IPS-18a (cell line): ENCODE data around the gene CLIC4.
"Not testable (repeated sequence)": the region's sequence is repeated elsewhere in the genome, so short reads cannot be mapped to it uniquely, and the experiment has no call there.

ENCODE experiments used
- H3K27ac ChIP-seq: one replicate; pipeline ENCODE4 v1.5.1; 2013; ENCODE audit warnings: low read length
- H3K27me3 ChIP-seq: one replicate; pipeline ENCODE4 v1.6.1; 2013; ENCODE audit warnings: mild to moderate bottlenecking, low read length; ENCODE audit not compliant: control insufficient read depth, insufficient read depth
- H3K36me3 ChIP-seq: one replicate; pipeline ENCODE4 v1.6.1; 2013; ENCODE audit warnings: low read depth, low read length; ENCODE audit not compliant: control insufficient read depth
- H3K4me1 ChIP-seq: one replicate; pipeline ENCODE4 v1.6.1; 2013; ENCODE audit warnings: low read depth, low read length; ENCODE audit not compliant: control insufficient read depth
- H3K4me3 ChIP-seq: one replicate; pipeline ENCODE4 v1.5.1; 2013; ENCODE audit warnings: low read length
- H3K9ac ChIP-seq: one replicate; pipeline ENCODE4 v1.6.1; 2013; ENCODE audit warnings: mild to moderate bottlenecking, low read length, moderate library complexity
- H3K9me3 ChIP-seq: one replicate; pipeline ENCODE4 v1.6.1; 2013; ENCODE audit warnings: low read depth, low read length; ENCODE audit not compliant: control insufficient read depth

CLIC4 gene

GRCh38 chr1:24722073-24723035 lies 22.9 kb upstream of the CLIC4 start:
- peaks cover 13% of the 10 kb centered on the region for H3K4me1 ChIP-seq
- H3K4me3 ChIP-seq, H3K9me3 ChIP-seq, H3K9ac ChIP-seq, H3K27me3 ChIP-seq, H3K27ac ChIP-seq, H3K36me3 ChIP-seq: not testable (repeated sequence)

- Histone ChIP-seq H3K27ac (peak overlapping the region; percentile 14), H3K4me3 (peak overlapping the region; percentile 31), H3K9me3 (no peaks in the 10 kb centered on the region), H3K27me3 (no peaks in the 10 kb centered on the region), H3K36me3 (no peaks in the 10 kb centered on the region), H3K4me1 (peaks cover 13% of the 10 kb centered on the region), H3K9ac (peak overlapping the region; percentile 25)
Observed at GRCh38 chr1:24724345-24725208, 20.7 kb upstream of the CLIC4 start.

GRCh38 chr1:24725209-24725651 lies 20.0 kb upstream of the CLIC4 start:
- H3K27ac ChIP-seq, result peak overlapping the region; percentile 51
- H3K4me1 ChIP-seq, result peaks cover 13% of the 10 kb centered on the region
- no peak overlapping the region for H3K9ac ChIP-seq
- peak overlapping the region; percentile 31 for H3K4me3 ChIP-seq
- no peaks in the 10 kb centered on the region for H3K9me3 ChIP-seq
- H3K27me3 ChIP-seq, result no peaks in the 10 kb centered on the region
- no peaks in the 10 kb centered on the region for H3K36me3 ChIP-seq

GRCh38 chr1:24726741-24727140 lies 18.5 kb upstream of the CLIC4 start:
- Histone ChIP-seq H3K9me3 (no peaks in the 10 kb centered on the region), H3K27ac (no peak overlapping the region), H3K27me3 (no peaks in the 10 kb centered on the region), H3K4me1 (peaks cover 21% of the 10 kb centered on the region), H3K4me3 (no peak overlapping the region), H3K36me3 (no peaks in the 10 kb centered on the region), H3K9ac (no peak overlapping the region)

- H3K9me3 ChIP-seq, result no peaks in the 10 kb centered on the region
- no peaks in the 10 kb centered on the region for H3K36me3 ChIP-seq
- H3K4me3 ChIP-seq, result no peak overlapping the region
- no peaks in the 10 kb centered on the region for H3K27me3 ChIP-seq
- H3K9ac ChIP-seq, result no peak overlapping the region
- no peak overlapping the region for H3K27ac ChIP-seq
- peaks cover 21% of the 10 kb centered on the region for H3K4me1 ChIP-seq
Observed at GRCh38 chr1:24727501-24728216, 17.6 kb upstream of the CLIC4 start.

GRCh38 chr1:24728982-24729381 lies 16.3 kb upstream of the CLIC4 start:
- H3K4me3 ChIP-seq, result no peak overlapping the region
- no peak overlapping the region for H3K27ac ChIP-seq
- H3K4me1 ChIP-seq, result peaks cover 21% of the 10 kb centered on the region
- no peaks in the 10 kb centered on the region for H3K9me3 ChIP-seq
- H3K36me3 ChIP-seq, result no peaks in the 10 kb centered on the region
- no peaks in the 10 kb centered on the region for H3K27me3 ChIP-seq
- no peak overlapping the region for H3K9ac ChIP-seq

GRCh38 chr1:24732186-24732885 lies 12.9 kb upstream of the CLIC4 start:
- Histone ChIP-seq H3K4me1 (peaks cover 23% of the 10 kb centered on the region), H3K9ac (no peak overlapping the region), H3K27ac (no peak overlapping the region), H3K36me3 (no peaks in the 10 kb centered on the region), H3K27me3 (no peaks in the 10 kb centered on the region), H3K9me3 (no peaks in the 10 kb centered on the region), H3K4me3 (no peak overlapping the region)

- H3K36me3 ChIP-seq, H3K9me3 ChIP-seq, H3K27ac ChIP-seq, H3K9ac ChIP-seq, H3K4me3 ChIP-seq, H3K27me3 ChIP-seq: not testable (repeated sequence)
- peaks cover 23% of the 10 kb centered on the region for H3K4me1 ChIP-seq
Observed at GRCh38 chr1:24733342-24733741, 11.9 kb upstream of the CLIC4 start.

GRCh38 chr1:24735156-24735508 lies 10.1 kb upstream of the CLIC4 start:
- H3K27me3 ChIP-seq, result no peaks in the 10 kb centered on the region
- H3K9ac ChIP-seq, result no peak overlapping the region
- H3K27ac ChIP-seq, result peak overlapping the region; percentile 30
- H3K9me3 ChIP-seq, result no peaks in the 10 kb centered on the region
- no peak overlapping the region for H3K4me3 ChIP-seq
- H3K36me3 ChIP-seq, result no peaks in the 10 kb centered on the region
- peaks cover 31% of the 10 kb centered on the region for H3K4me1 ChIP-seq

- Histone ChIP-seq H3K27me3 (no peaks in the 10 kb centered on the region), H3K9ac (no peak overlapping the region), H3K4me3 (no peak overlapping the region), H3K9me3 (no peaks in the 10 kb centered on the region), H3K27ac (peak overlapping the region; percentile 30), H3K4me1 (peaks cover 27% of the 10 kb centered on the region), H3K36me3 (no peaks in the 10 kb centered on the region)
Observed at GRCh38 chr1:24735509-24736375, 9.5 kb upstream of the CLIC4 start.
